ENCODE results near the gene TRPM3.

Gene TRPM3

GRCh38 chr9:70539526-70539925 is 581.9 kb downstream of the TRPM3 start:
- DNase-seq: no peak

GRCh38 chr9:70539001-70539400 is 582.4 kb downstream of the TRPM3 start:
- no peak for DNase-seq

- no peak for DNase-seq
Observed at GRCh38 chr9:70537084-70537483, 584.3 kb downstream of the TRPM3 start.

GRCh38 chr9:70535546-70536323 is 585.7 kb downstream of the TRPM3 start:
- DNase-seq: no peak

- no peak for DNase-seq
Observed at GRCh38 chr9:70534471-70534870, 587.0 kb downstream of the TRPM3 start.

GRCh38 chr9:70534061-70534460 is 587.4 kb downstream of the TRPM3 start:
- no peak for DNase-seq

GRCh38 chr9:70533492-70533891 is 587.9 kb downstream of the TRPM3 start:
- no peak for DNase-seq

GRCh38 chr9:70532716-70533115 is 588.7 kb downstream of the TRPM3 start:
- no peak for DNase-seq

GRCh38 chr9:70531311-70531710 is 590.1 kb downstream of the TRPM3 start:
- DNase-seq: no peak

GRCh38 chr9:70530716-70531115 is 590.7 kb downstream of the TRPM3 start:
- no peak for DNase-seq

- DNase-seq: no peak
Observed at GRCh38 chr9:70529833-70530232, 591.6 kb downstream of the TRPM3 start.

GRCh38 chr9:70529377-70529776 is 592.0 kb downstream of the TRPM3 start:
- DNase-seq: peak; percentile 17

- no peak for DNase-seq
Observed at GRCh38 chr9:70526902-70527301, 594.5 kb downstream of the TRPM3 start.

- DNase-seq: peak; percentile 27
Observed at GRCh38 chr9:70525519-70525918, 595.9 kb downstream of the TRPM3 start.

GRCh38 chr9:70519912-70520724 is 601.3 kb downstream of the TRPM3 start:
- peak; percentile 84 for DNase-seq

GRCh38 chr9:70517926-70518610 is 603.4 kb downstream of the TRPM3 start:
- no peak for DNase-seq

GRCh38 chr9:70514273-70514672 is 607.1 kb downstream of the TRPM3 start:
- DNase-seq: no peak

- DNase-seq: no peak
Observed at GRCh38 chr9:70511858-70512257, 609.6 kb downstream of the TRPM3 start.

- peak; percentile 34 for DNase-seq
Observed at GRCh38 chr9:70510157-70510770, 611.2 kb downstream of the TRPM3 start.

GRCh38 chr9:70506159-70506558 is 615.3 kb downstream of the TRPM3 start:
- DNase-seq: no peak

GRCh38 chr9:70504834-70505233 is 616.6 kb downstream of the TRPM3 start:
- no peak for DNase-seq

- no peak for DNase-seq
Observed at GRCh38 chr9:70502690-70503089, 618.7 kb downstream of the TRPM3 start.

GRCh38 chr9:70500793-70501192 is 620.6 kb downstream of the TRPM3 start:
- DNase-seq: no peak

Measured in activated CD4-positive, alpha-beta T cell treated with anti-CD3 and anti-CD28 coated beads, Interleukin-2, Interleukin-6, amounts not matched to agents 100 ng/mL and 50 ng/mL, durations not matched to agents 16 hours and 8 hours (primary cell).